C4-2B (cell line): ENCODE measurements around the gene SUV39H2.
A peak's percentile ranks its signal among the peaks of the same experiment; 100 is the strongest.

ENCODE experiments used
- H3K27ac ChIP-seq: fragments of 450-650 bp; 2 replicates; pipeline ENCODE4 v1.5.1; 2017
- CTCF ChIP-seq: fragments of 450-650 bp; conservative IDR thresholded peaks from 2 replicates; pipeline ENCODE4 v1.5.1; 2017; ENCODE audit warnings: mild to moderate bottlenecking
- ZFX ChIP-seq: fragments of 450-650 bp; IDR thresholded peaks from 2 replicates; pipeline ENCODE4 v1.6.1; 2017

The SUV39H2 gene

DNA sequence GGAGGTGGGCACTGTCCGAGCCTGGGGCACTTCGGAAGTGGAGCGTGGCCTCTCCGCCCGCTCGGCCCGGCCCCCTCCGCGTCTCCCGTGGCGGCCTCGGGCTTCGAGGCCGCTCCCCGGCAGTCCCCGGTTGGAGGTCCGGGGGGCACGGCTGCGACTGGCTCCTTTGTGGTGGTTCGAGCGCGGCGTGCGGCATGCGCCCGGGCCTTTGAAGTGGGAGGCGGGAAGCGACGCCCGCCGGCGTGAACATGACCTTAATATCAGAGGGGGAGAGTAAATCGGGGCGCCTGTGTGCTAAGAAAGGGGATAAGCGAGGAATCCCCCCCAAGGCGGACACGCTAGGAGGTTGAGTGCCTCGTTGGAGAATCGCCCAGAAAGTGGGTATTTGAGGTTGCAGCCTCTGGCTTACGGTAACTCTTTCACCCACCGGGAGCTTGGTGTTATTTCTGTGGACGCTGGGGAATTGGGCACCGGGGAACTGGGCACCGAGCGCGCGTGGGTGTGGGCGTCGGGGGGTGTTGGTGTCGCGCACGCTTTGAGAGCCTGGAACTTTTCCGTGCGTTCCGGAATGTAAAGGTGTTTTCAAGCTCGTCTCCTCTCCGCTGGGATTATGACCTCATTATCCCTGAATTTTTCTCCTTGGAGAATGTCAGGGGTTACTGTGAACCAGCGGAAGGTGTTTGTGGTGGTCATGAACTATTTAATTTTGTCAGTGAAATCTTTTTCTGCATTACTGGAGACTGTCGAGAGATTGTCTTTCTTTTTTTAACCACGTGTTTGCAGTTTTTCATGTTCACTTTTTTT, 660 bp downstream of the SUV39H2 start:
- peak overlapping the region; percentile 97 for H3K27ac ChIP-seq
- TF ChIP-seq CTCF: no peak
- peak; percentile 86 for TF ChIP-seq ZFX

- H3K27ac ChIP-seq: peak overlapping the region; percentile 97
- TF ChIP-seq CTCF (no peak), ZFX (no peak)
Observed at GRCh38 chr10:14879928-14880193, 1.2 kb downstream of the SUV39H2 start.

DNA sequence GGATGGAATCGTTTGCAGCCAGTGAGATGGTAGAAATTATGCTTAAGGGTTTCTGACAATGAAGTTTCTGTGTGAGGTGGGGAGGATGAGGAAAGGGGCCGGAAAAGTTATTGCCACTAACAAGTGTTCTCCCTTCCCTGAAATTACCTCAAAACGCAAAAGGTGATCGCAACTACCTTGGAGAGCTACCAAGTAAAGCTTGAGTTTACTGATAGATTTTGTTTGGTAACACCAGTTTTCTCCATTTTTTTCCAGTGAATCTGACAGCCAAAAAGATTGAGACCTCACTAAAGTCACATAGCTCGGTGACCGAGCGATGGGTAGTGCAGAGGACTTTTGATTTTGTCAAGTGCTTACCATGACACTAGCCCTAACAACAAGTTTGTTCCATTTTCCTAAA, 1.6 kb downstream of the SUV39H2 start:
- TF ChIP-seq CTCF (no peak), ZFX (no peak)
- H3K27ac ChIP-seq: peak overlapping the region; percentile 97; the same call in 1 of the 2 replicates

- TF ChIP-seq CTCF (no peak), ZFX (no peak)
Observed at GRCh38 chr10:14884082-14884481, 5.4 kb downstream of the SUV39H2 start.

DNA sequence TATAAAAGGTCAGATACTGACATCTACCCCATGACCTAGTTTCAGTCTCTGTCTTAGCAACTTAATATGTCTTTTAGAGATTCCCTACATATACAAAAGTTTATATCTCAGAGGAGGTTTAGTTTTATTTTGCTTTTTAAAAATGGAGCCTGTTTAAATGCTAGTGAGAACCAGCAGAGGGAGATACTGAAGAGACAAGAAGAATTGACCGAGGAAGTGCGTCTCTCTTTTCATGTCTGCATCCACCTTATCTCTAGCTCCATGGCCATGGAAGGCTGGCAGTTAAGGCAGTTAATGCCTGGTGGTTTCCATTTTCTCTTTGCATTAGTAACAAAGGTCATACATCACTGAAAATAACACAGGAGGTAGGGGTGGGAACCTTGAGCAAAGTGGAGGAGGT, 10.7 kb downstream of the SUV39H2 start:
- TF ChIP-seq CTCF (peak; percentile 29), ZFX (no peak)
- H3K27ac ChIP-seq: no peak overlapping the region

More at GRCh38 chr10:14884082-14884481, 5.4 kb downstream of the SUV39H2 start:
- H3K27ac ChIP-seq: no peak overlapping the region

GRCh38 chr10:14891151-14891550, 12.5 kb downstream of the SUV39H2 start:
- H3K27ac ChIP-seq: no peak overlapping the region
- TF ChIP-seq ZFX: no peak
- no peak for TF ChIP-seq CTCF

- no peak for TF ChIP-seq ZFX
- peak; percentile 76 for TF ChIP-seq CTCF
- H3K27ac ChIP-seq: no peak overlapping the region
Observed at GRCh38 chr10:14904316-14904732, 25.7 kb downstream of the SUV39H2 start.
